ENCODE data around the gene HELZ2. TPM values are rescaled to one million over a fixed set of nuclear protein-coding genes. Genes with fewer than 3 reads are reported as not detected.

HELZ2 gene
- total and polyA plus RNA-seq, 10 of the 15 experiments (the other 5 are each of a cell fraction or from before 2014, with no cell fraction given): 0.05 to 33.3 (median 6.2) TPM

DNA sequence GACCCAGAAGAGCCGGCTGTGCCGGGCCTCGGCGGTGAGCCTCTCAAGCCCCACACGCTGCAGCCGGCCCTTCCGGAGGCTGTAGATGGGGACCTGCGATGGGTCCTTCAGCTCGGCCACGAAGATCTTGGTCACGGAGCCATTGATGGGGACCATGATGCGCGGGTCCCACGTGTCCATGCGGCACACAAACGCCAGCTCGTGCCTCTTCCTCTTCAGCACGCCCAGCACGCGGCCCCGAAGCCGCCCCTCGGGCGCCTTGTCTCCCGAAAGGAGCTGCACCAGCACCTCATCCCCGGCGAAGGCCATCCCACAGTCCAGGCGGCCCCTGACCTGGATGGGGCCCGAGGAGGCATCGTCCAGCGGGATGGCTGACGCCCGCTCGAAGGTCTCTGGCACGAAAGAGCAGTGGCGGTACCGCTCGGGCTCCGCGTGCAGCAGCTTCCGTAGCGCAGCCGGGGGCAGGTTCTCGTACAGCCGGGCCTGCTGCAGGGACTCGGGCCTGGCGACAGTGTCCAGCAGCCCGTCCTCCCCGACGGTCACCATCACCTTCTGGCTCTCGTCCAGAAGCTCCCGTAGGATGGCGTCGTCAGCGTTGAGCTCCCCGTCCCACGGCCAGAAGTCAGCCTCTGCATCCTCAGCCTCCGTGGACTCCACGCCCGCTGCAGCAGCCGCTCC is 8.9 kb downstream of the HELZ2 start:
- in situ Hi-C loops (cut with MboI) (no loop called here), intact Hi-C loops (cut with micrococcal nuclease; ENCODE audit: unreplicated experiment) (no loop called here)
- DNase-seq (ENCODE audit: low read depth, low spot score) (no peak), FAIRE-seq (no peak), ATAC-seq (no peak)
- ChIA-PET SMC1A (ENCODE audit: uncharacterized antibody, unreplicated experiment) (no interaction called here), CTCF (no interaction called here), RAD21 (ENCODE audit: unreplicated experiment) (interaction anchor here (0.9 kb wide), 1 partner anchor 27 kb away, joined by 3 read pairs; no protein-coding TSS in a partner anchor), POLR2A (no interaction called here)
- no peaks in the 10 kb centered on the region for H3K79me2 ChIP-seq (ENCODE audit: control insufficient read depth, insufficient read depth, low read length)
- WGBS (ENCODE audit: insufficient coverage, insufficient replicate concordance, low lambda C conversion rate, missing lambda C conversion rate): 97% methylated on average over 61 of the region's 61 CpGs
- H3K4me3 ChIP-seq: no peak overlapping the region
- H3K36me3 ChIP-seq (ENCODE audit: control insufficient read depth in 2 of 2, insufficient read depth in 2 of 2, low read length in 1 of 2): no peaks in the 10 kb centered on the region; a peak in 1 of 4 replicates
- no peak overlapping the region for H3K9ac ChIP-seq (ENCODE audit: control insufficient read depth, insufficient read depth, low read length)
- BruUV-seq (replicated peaks): no TSS peak
- no peaks in the 10 kb centered on the region; the same call in 2 of the 3 replicates for H3K9me3 ChIP-seq (replicated peaks; ENCODE audit: control insufficient read depth, insufficient read depth, low read length)
- H3K27me3 ChIP-seq (replicated peaks in 1 of 2; ENCODE audit: control insufficient read depth in 2 of 2, insufficient read depth in 2 of 2, low read length in 1 of 2): no peaks in the 10 kb centered on the region
- H3K4me2 ChIP-seq (ENCODE audit: control insufficient read depth, insufficient read depth): no peak overlapping the region
- TF ChIP-seq, protein P1, sequence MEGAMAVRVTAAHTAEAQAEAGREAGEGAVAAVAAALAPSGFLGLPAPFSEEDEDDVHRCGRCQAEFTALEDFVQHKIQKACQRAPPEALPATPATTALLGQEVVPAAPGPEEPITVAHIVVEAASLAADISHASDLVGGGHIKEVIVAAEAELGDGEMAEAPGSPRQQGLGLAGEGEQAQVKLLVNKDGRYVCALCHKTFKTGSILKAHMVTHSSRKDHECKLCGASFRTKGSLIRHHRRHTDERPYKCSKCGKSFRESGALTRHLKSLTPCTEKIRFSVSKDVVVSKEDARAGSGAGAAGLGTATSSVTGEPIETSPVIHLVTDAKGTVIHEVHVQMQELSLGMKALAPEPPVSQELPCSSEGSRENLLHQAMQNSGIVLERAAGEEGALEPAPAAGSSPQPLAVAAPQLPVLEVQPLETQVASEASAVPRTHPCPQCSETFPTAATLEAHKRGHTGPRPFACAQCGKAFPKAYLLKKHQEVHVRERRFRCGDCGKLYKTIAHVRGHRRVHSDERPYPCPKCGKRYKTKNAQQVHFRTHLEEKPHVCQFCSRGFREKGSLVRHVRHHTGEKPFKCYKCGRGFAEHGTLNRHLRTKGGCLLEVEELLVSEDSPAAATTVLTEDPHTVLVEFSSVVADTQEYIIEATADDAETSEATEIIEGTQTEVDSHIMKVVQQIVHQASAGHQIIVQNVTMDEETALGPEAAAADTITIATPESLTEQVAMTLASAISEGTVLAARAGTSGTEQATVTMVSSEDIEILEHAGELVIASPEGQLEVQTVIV (IDR thresholded peaks at IDR 0.05; ENCODE audit: borderline replicate concordance, partially characterized antibody): no peak
- no peak for TF ChIP-seq EP300 (IDR thresholded peaks at IDR 0.05; ENCODE audit: borderline replicate concordance in 1 of 2, control insufficient read depth in 1 of 2, low read depth in 2 of 2, low read length in 2 of 2)
- TF ChIP-seq MEF2A (IDR thresholded peaks at IDR 0.05; ENCODE audit: insufficient read depth, low read depth, low read length): no peak
- no peak for TF ChIP-seq FOXK2 (IDR thresholded peaks at IDR 0.05)
- TF ChIP-seq, protein P2, sequence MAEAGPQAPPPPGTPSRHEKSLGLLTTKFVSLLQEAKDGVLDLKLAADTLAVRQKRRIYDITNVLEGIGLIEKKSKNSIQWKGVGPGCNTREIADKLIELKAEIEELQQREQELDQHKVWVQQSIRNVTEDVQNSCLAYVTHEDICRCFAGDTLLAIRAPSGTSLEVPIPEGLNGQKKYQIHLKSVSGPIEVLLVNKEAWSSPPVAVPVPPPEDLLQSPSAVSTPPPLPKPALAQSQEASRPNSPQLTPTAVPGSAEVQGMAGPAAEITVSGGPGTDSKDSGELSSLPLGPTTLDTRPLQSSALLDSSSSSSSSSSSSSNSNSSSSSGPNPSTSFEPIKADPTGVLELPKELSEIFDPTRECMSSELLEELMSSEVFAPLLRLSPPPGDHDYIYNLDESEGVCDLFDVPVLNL (IDR thresholded peaks at IDR 0.05; ENCODE audit: low read depth, low read length): no peak
- TF ChIP-seq TARDBP (IDR thresholded peaks at IDR 0.05; ENCODE audit: borderline replicate concordance): no peak
- no peak for TF ChIP-seq PAX5 (IDR thresholded peaks at IDR 0.05; ENCODE audit: borderline replicate concordance, low read depth, low read length)
- no peak for TF ChIP-seq SPI1 (IDR thresholded peaks at IDR 0.05; ENCODE audit: borderline replicate concordance, insufficient read depth, low read depth, low read length)
- TF ChIP-seq, protein P3, sequence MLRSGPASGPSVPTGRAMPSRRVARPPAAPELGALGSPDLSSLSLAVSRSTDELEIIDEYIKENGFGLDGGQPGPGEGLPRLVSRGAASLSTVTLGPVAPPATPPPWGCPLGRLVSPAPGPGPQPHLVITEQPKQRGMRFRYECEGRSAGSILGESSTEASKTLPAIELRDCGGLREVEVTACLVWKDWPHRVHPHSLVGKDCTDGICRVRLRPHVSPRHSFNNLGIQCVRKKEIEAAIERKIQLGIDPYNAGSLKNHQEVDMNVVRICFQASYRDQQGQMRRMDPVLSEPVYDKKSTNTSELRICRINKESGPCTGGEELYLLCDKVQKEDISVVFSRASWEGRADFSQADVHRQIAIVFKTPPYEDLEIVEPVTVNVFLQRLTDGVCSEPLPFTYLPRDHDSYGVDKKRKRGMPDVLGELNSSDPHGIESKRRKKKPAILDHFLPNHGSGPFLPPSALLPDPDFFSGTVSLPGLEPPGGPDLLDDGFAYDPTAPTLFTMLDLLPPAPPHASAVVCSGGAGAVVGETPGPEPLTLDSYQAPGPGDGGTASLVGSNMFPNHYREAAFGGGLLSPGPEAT (IDR thresholded peaks at IDR 0.05; ENCODE audit: low read depth): no peak
- TF ChIP-seq RELA (IDR thresholded peaks at IDR 0.05; ENCODE audit: borderline replicate concordance, partially characterized antibody): no peak
- no peak for TF ChIP-seq RBBP5 (conservative IDR thresholded peaks at IDR 0.05)
- peaks cover 24% of the 10 kb centered on the region for H3K4me1 ChIP-seq (ENCODE audit: control insufficient read depth, insufficient read depth, low read length)
- no peak overlapping the region for H3K27ac ChIP-seq (ENCODE audit: control insufficient read depth, insufficient read depth)
- H2AFZ ChIP-seq (ENCODE audit: control insufficient read depth, low read depth, low read length): no peak overlapping the region
- H4K20me1 ChIP-seq (ENCODE audit: control insufficient read depth, insufficient read depth): no peaks in the 10 kb centered on the region

Data from GM12878 (cell line).